GM13976 (cell line): ENCODE data around the gene GPR39.

Experiments used
- DNase-seq: peaks from one replicate; pipeline ENCODE4 v3.0.0; 2012; ENCODE audit warnings: low spot score
- CTCF ChIP-seq: IDR thresholded peaks from 2 replicates; pipeline ENCODE4 v1.5.1; 2012; ENCODE audit warnings: borderline replicate concordance, mild to moderate bottlenecking; ENCODE audit not compliant: insufficient read depth; ENCODE audit errors: extremely low read depth, missing control alignments, control extremely low read depth
- in situ Hi-C: fragments of 300-500 bp; cut with MboI; formaldehyde crosslinking; loops from one replicate; pipeline ENCODE4 v1.12.0; 2022; ENCODE audit warnings: low sequenced_read_pairs, mixed read lengths, inconsistent platforms; ENCODE audit not compliant: unreplicated experiment

The GPR39 gene

GRCh38 chr2:132568656-132569055, 152.1 kb downstream of the GPR39 start:
- in situ Hi-C loops, result no loop called here
- TF ChIP-seq CTCF, result no peak
- DNase-seq, result no peak

GRCh38 chr2:132573444-132574007, 156.9 kb downstream of the GPR39 start:
- in situ Hi-C loops, result no loop called here
- no peak for TF ChIP-seq CTCF
- no peak for DNase-seq

- in situ Hi-C loops, result no loop called here
- no peak for TF ChIP-seq CTCF
- no peak for DNase-seq
These were observed 161.1 kb downstream of the GPR39 start for GRCh38 chr2:132577686-132578085.

- no peak for DNase-seq
- TF ChIP-seq CTCF, result no peak
- in situ Hi-C loops, result no loop called here
These were observed 165.0 kb downstream of the GPR39 start for GRCh38 chr2:132581591-132581990.

GRCh38 chr2:132581991-132582738, 165.6 kb downstream of the GPR39 start:
- in situ Hi-C loops, result no loop called here
- TF ChIP-seq CTCF, result no peak
- DNase-seq, result no peak

GRCh38 chr2:132583666-132584360, 167.2 kb downstream of the GPR39 start:
- no peak for TF ChIP-seq CTCF
- no peak for DNase-seq
- in situ Hi-C loops, result no loop called here
